Measurements from ENCODE around the gene RPAP3.
A peak's percentile ranks its signal among the peaks of the same experiment; 100 is the strongest.

Gene RPAP3

GRCh38 chr12:47705566-47706425 lies at the start of gene RPAP3:
Gene RPAP3, minus strand, starts transcription at chr12:47706030. Its CDS starts 3,190 bp downstream, at chr12:47702840.
- ATAC-seq, result peak; percentile 94

- no peak for ATAC-seq
These were observed 49.1 kb upstream of the RPAP3 start for GRCh38 chr12:47754881-47755280.

- ATAC-seq, result no peak
These were observed 48.3 kb upstream of the RPAP3 start for GRCh38 chr12:47754126-47754525.

- ATAC-seq, result no peak
These were observed 47.5 kb upstream of the RPAP3 start for GRCh38 chr12:47753021-47754001.

- no peak for ATAC-seq
These were observed 46.7 kb upstream of the RPAP3 start for GRCh38 chr12:47752552-47752951.

- ATAC-seq, result no peak
These were observed 46.3 kb upstream of the RPAP3 start for GRCh38 chr12:47752121-47752520.

GRCh38 chr12:47751561-47751960 lies 45.7 kb upstream of the RPAP3 start:
- no peak for ATAC-seq

GRCh38 chr12:47750916-47751470 lies 45.2 kb upstream of the RPAP3 start:
- no peak for ATAC-seq

GRCh38 chr12:47750229-47750798 lies 44.5 kb upstream of the RPAP3 start:
- no peak for ATAC-seq

GRCh38 chr12:47748899-47749298 lies 43.1 kb upstream of the RPAP3 start:
- ATAC-seq, result no peak

- ATAC-seq, result no peak
These were observed 42.6 kb upstream of the RPAP3 start for GRCh38 chr12:47748507-47748828.

- no peak for ATAC-seq
These were observed 42.0 kb upstream of the RPAP3 start for GRCh38 chr12:47747596-47748506.

GRCh38 chr12:47747126-47747525 lies 41.3 kb upstream of the RPAP3 start:
- ATAC-seq, result no peak

GRCh38 chr12:47746523-47746922 lies 40.7 kb upstream of the RPAP3 start:
- ATAC-seq, result no peak

- ATAC-seq, result no peak
These were observed 40.2 kb upstream of the RPAP3 start for GRCh38 chr12:47746073-47746472.

- ATAC-seq, result no peak
These were observed 39.7 kb upstream of the RPAP3 start for GRCh38 chr12:47745485-47746041.

GRCh38 chr12:47744778-47745436 lies 39.1 kb upstream of the RPAP3 start:
- ATAC-seq, result no peak

GRCh38 chr12:47744005-47744651 lies 38.3 kb upstream of the RPAP3 start:
- peak in 1 of 2 donors; percentile 50 for ATAC-seq

GRCh38 chr12:47743311-47743860 lies 37.6 kb upstream of the RPAP3 start:
- no peak for ATAC-seq

- peak; percentile 47 to 51 for ATAC-seq
These were observed 36.5 kb upstream of the RPAP3 start for GRCh38 chr12:47742253-47742825.
